DND-41 (cell line): Measurements from ENCODE around the gene AKT1.

ENCODE experiments used
- CTCF ChIP-seq: IDR thresholded peaks from 2 replicates; pipeline ENCODE4 v1.5.1; 2012; ENCODE audit warnings: borderline replicate concordance, low read length, moderate library complexity, mild to moderate bottlenecking; ENCODE audit not compliant: poor library complexity, severe bottlenecking; ENCODE audit errors: extremely low read depth
- EZH2 ChIP-seq: IDR thresholded peaks from 3 replicates; pipeline ENCODE4 v1.6.1; 2012; ENCODE audit warnings: borderline replicate concordance, low read depth, mild to moderate bottlenecking, moderate library complexity, low read length, inconsistent platforms; ENCODE audit not compliant: severe bottlenecking

- TF ChIP-seq EZH2 = no peak
- TF ChIP-seq CTCF = no peak
Observed at GRCh38 chr14:104843442-104844305, 48.1 kb upstream of the AKT1 start.
